OCI-LY7 (cell line): Measurements from ENCODE around the gene IL15. TPM values are rescaled to one million over a fixed set of nuclear protein-coding genes. Genes with fewer than 3 reads are reported as not detected.

Experiments
- BruUV-seq: library from RNA; stranded (reverse); fragments of 400-500 nt; replicated peaks from 2 replicates; lab custom pipeline; 2021; lab: Mats Ljungman, UMichigan
- CTCF ChIA-PET: fragments of 300-600 bp; sonication (Branson Sonifier 250); formaldehyde crosslinking; loops from one replicate; lab custom pipeline; 2022; ENCODE audit warnings: antibody characterized with exemption; ENCODE audit not compliant: unreplicated experiment; lab: Charles Lee
- POLR2A ChIA-PET: fragments of 300-600 bp; sonication (Branson Sonifier 250); formaldehyde crosslinking; loops from one replicate; lab custom pipeline; 2022; ENCODE audit warnings: antibody characterized with exemption; lab: Charles Lee
- DNase-seq: peaks from one replicate; pipeline ENCODE4 v3.0.0-alpha.2; 2015; ENCODE audit warnings: low spot score
- H2AFZ ChIP-seq: fragments of 200-600 bp; sonication (generic), shearing (Covaris generic); 2 replicates; pipeline ENCODE4 v1.6.1; 2014; ENCODE audit warnings: mild to moderate bottlenecking, antibody characterized with exemption, low read length, moderate library complexity
- H3K27ac ChIP-seq: fragments of 200-600 bp; sonication (generic); 2 replicates; pipeline ENCODE4 v1.5.1; 2014; ENCODE audit warnings: mixed run types, low read depth, mild to moderate bottlenecking, moderate library complexity, low read length, inconsistent platforms; ENCODE audit not compliant: poor library complexity, severe bottlenecking
- H3K36me3 ChIP-seq: fragments of 200-600 bp; sonication (generic); 2 replicates; pipeline ENCODE4 v1.6.1; 2014; ENCODE audit warnings: mild to moderate bottlenecking, antibody characterized with exemption, low read length, moderate library complexity, mixed read lengths; ENCODE audit not compliant: insufficient read depth
- H3K4me1 ChIP-seq: fragments of 200-600 bp; sonication (generic); 2 replicates; pipeline ENCODE4 v1.5.1; 2014; ENCODE audit warnings: mild to moderate bottlenecking, low read length; ENCODE audit not compliant: insufficient read depth, poor library complexity, severe bottlenecking
- H3K4me2 ChIP-seq: fragments of 200-600 bp; sonication (generic); 2 replicates; pipeline ENCODE4 v1.6.1; 2014; ENCODE audit warnings: mild to moderate bottlenecking, low read length
- H3K4me3 ChIP-seq: fragments of 200-600 bp; sonication (generic); 2 replicates; pipeline ENCODE4 v1.5.1; 2014; ENCODE audit warnings: mild to moderate bottlenecking, low read depth, low read length; ENCODE audit not compliant: poor library complexity, severe bottlenecking
- H3K79me2 ChIP-seq: fragments of 200-600 bp; sonication (generic); 2 replicates; pipeline ENCODE4 v1.6.1; 2016; ENCODE audit warnings: low read depth, mild to moderate bottlenecking, low read length, moderate library complexity, mixed read lengths; ENCODE audit not compliant: insufficient read depth
- H3K9me2 ChIP-seq: fragments of 200-600 bp; sonication (generic); 2 replicates; pipeline ENCODE4 v1.6.1; 2016; ENCODE audit warnings: mild to moderate bottlenecking, low read length, mixed read lengths; ENCODE audit not compliant: insufficient read depth
- H3K9me3 ChIP-seq: fragments of 200-600 bp; sonication (generic); 2 replicates; pipeline ENCODE4 v1.6.1; 2014; ENCODE audit warnings: mild to moderate bottlenecking, mixed run types, low read length, mixed read lengths
- H4K20me1 ChIP-seq: fragments of 200-600 bp; sonication (generic); 2 replicates; pipeline ENCODE4 v1.6.1; 2014; ENCODE audit warnings: mild to moderate bottlenecking, antibody characterized with exemption, low read length, moderate library complexity, mixed read lengths; ENCODE audit not compliant: insufficient read depth
- EZH2phosphoT487 ChIP-seq: fragments of 200-600 bp; sonication (generic); IDR thresholded peaks from 2 replicates; pipeline ENCODE4 v1.6.1; 2018; ENCODE audit warnings: low read depth, borderline replicate concordance, mild to moderate bottlenecking, mixed run types, antibody characterized with exemption, low read length, moderate library complexity, mixed read lengths
- intact Hi-C: fragments of 100-400 bp; cut with micrococcal nuclease; formaldehyde crosslinking; loops from one replicate; pipeline ENCODE4 v1.10.0; 2022; ENCODE audit not compliant: unreplicated experiment
- total RNA-seq, 2 experiments: library from RNA; depleted of rRNA in 1 of 2; stranded (reverse); fragments of >200 nt in 1 of 2; shearing (Covaris generic) in 1 of 2; gene quantifications; 2 replicates each; pipeline ENCODE4 v1.2.3, GENCODE V29; 2014 to 2022
- TF ChIP-seq, protein P1 (sequence below): fragments of 200-600 bp; sonication (generic); conservative IDR thresholded peaks from 2 replicates; pipeline ENCODE4 v1.5.1; 2014; ENCODE audit warnings: mild to moderate bottlenecking, antibody characterized with exemption, low read length, moderate library complexity, mixed read lengths

Gene IL15
- total RNA-seq, 2 experiments from 2014 or later: not detected

DNA sequence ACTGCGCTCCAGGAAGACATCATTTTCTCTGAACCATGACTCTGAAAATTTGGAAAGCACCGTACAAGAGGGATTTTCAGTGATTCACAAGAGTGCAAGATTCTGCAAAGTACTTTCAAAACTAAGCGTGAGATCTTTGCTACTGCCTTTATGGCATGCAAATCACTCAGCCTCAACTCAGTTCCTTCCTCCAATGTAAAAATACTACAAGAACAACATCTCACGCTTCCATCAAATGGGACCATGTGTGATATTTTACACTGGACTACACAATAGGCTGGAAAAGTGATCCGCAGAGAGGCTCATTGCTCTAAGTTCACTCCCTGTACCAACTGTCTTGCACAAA is 674 bp upstream of the IL15 start:
- DNase-seq: no peak
- Histone ChIP-seq H3K4me1 (no peaks in the 10 kb centered on the region), H3K27ac (no peak overlapping the region), H3K79me2 (no peaks in the 10 kb centered on the region), H3K9me2 (no peaks in the 10 kb centered on the region), H2AFZ (no peak overlapping the region), H3K4me3 (no peak overlapping the region), H4K20me1 (no peaks in the 10 kb centered on the region), H3K4me2 (no peak overlapping the region), H3K9me3 (no peaks in the 10 kb centered on the region), H3K36me3 (no peaks in the 10 kb centered on the region)
- POLR2A ChIA-PET: no interaction called here
- TF ChIP-seq, protein P1, sequence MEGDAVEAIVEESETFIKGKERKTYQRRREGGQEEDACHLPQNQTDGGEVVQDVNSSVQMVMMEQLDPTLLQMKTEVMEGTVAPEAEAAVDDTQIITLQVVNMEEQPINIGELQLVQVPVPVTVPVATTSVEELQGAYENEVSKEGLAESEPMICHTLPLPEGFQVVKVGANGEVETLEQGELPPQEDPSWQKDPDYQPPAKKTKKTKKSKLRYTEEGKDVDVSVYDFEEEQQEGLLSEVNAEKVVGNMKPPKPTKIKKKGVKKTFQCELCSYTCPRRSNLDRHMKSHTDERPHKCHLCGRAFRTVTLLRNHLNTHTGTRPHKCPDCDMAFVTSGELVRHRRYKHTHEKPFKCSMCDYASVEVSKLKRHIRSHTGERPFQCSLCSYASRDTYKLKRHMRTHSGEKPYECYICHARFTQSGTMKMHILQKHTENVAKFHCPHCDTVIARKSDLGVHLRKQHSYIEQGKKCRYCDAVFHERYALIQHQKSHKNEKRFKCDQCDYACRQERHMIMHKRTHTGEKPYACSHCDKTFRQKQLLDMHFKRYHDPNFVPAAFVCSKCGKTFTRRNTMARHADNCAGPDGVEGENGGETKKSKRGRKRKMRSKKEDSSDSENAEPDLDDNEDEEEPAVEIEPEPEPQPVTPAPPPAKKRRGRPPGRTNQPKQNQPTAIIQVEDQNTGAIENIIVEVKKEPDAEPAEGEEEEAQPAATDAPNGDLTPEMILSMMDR: no peak
- no peak for TF ChIP-seq EZH2phosphoT487
- CTCF ChIA-PET: no interaction called here
- no TSS peak for BruUV-seq
- intact Hi-C loops: no loop called here

DNA sequence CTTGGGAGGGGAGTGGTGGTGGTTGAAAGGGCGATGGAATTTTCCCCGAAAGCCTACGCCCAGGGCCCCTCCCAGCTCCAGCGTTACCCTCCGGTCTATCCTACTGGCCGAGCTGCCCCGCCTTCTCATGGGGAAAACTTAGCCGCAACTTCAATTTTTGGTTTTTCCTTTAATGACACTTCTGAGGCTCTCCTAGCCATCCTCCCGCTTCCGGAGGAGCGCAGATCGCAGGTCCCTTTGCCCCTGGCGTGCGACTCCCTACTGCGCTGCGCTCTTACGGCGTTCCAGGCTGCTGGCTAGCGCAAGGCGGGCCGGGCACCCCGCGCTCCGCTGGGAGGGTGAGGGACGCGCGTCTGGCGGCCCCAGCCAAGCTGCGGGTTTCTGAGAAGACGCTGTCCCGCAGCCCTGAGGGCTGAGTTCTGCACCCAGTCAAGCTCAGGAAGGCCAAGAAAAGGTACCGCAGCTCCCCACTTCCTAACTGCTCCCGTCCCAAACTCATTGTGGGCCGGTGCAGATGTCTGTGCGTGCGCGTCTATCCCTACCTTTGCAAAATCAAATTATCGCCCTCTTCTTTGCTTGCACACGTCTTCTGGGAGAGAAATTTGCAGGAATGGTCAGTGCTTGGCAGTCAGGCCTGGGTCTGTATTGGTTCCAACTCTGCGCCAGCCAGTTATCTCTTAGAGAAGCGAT is 533 bp downstream of the IL15 start:
- H4K20me1 ChIP-seq: no peaks in the 10 kb centered on the region
- no peak for DNase-seq
- H3K9me3 ChIP-seq: no peaks in the 10 kb centered on the region
- no peak overlapping the region for H3K4me3 ChIP-seq
- BruUV-seq: no TSS peak
- ChIA-PET CTCF (no interaction called here), POLR2A (no interaction called here)
- H3K9me2 ChIP-seq: no peaks in the 10 kb centered on the region
- no peak overlapping the region for H3K4me2 ChIP-seq
- no peak overlapping the region for H2AFZ ChIP-seq
- no peak for TF ChIP-seq EZH2phosphoT487
- TF ChIP-seq, protein P1: no peak
- H3K27ac ChIP-seq: no peak overlapping the region
- no peaks in the 10 kb centered on the region for H3K36me3 ChIP-seq
- intact Hi-C loops: no loop called here
- H3K4me1 ChIP-seq: no peaks in the 10 kb centered on the region
- no peaks in the 10 kb centered on the region for H3K79me2 ChIP-seq

DNA sequence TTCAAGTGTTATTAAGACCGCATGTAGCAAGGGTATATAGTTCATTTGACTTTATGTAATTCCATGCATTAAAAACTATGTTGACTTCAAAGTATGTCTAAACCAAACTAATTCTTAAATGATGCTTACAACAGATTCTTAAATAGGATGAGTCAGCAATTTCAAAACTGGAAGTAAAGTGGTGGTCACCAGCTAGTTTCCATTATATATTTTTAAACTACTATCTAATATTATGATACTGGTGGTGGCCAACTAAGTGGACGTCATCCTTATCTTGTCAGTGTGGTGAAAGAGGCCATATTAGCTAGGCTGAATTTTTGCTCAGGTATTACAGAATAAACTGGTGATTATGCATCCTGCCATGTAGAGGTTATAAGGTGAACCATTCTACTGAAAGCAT is 1.2 kb downstream of the IL15 start:
- intact Hi-C loops: no loop called here
- CTCF ChIA-PET: no interaction called here
- POLR2A ChIA-PET: no interaction called here

More for the DNA sequence above, 1.2 kb downstream of the IL15 start:
- H3K27ac ChIP-seq: no peak overlapping the region
- H3K79me2 ChIP-seq: no peaks in the 10 kb centered on the region
- H3K4me2 ChIP-seq: no peak overlapping the region
- no peak overlapping the region for H2AFZ ChIP-seq
- H3K4me1 ChIP-seq: no peaks in the 10 kb centered on the region
- no peaks in the 10 kb centered on the region for H4K20me1 ChIP-seq
- no peak overlapping the region for H3K4me3 ChIP-seq
- H3K9me3 ChIP-seq: no peaks in the 10 kb centered on the region
- BruUV-seq: no TSS peak
- DNase-seq: no peak
- H3K36me3 ChIP-seq: no peaks in the 10 kb centered on the region
- no peak for TF ChIP-seq EZH2phosphoT487
- TF ChIP-seq, protein P1: no peak
- H3K9me2 ChIP-seq: no peaks in the 10 kb centered on the region
